NCI-H2196 (cell line): ENCODE results near the gene DRD4.

Experiments used
- DNase-seq: peaks from one replicate; lab custom pipeline; 2025; ENCODE audit not compliant: unreplicated experiment; lab: John Stamatoyannopoulos, UW

DRD4 gene

GRCh38 chr11:620935-621814 is 15.9 kb upstream of the DRD4 start:
- no peak for DNase-seq

- no peak for DNase-seq
These were observed 15.2 kb upstream of the DRD4 start for GRCh38 chr11:621838-622237.

GRCh38 chr11:623349-623869 is 13.7 kb upstream of the DRD4 start:
- DNase-seq: no peak

- no peak for DNase-seq
These were observed 12.9 kb upstream of the DRD4 start for GRCh38 chr11:623999-624704.

- DNase-seq: no peak
These were observed 12.1 kb upstream of the DRD4 start, which contains the start of gene CDHR5 for GRCh38 chr11:624705-625635. CDHR5 (minus strand) TSS chr11:624955; CDS start chr11:624902, 53 bp downstream.

- no peak for DNase-seq
These were observed 11.3 kb upstream of the DRD4 start for GRCh38 chr11:625636-626268.

GRCh38 chr11:626475-627307 is 10.4 kb upstream of the DRD4 start, which contains the start of gene SCT:
SCT (minus strand) TSS chr11:627181; CDS start chr11:627143, 38 bp downstream.
- DNase-seq: no peak

GRCh38 chr11:627308-627576 is 9.8 kb upstream of the DRD4 start:
- no peak for DNase-seq

GRCh38 chr11:628056-628455 is 9.0 kb upstream of the DRD4 start:
- no peak for DNase-seq

GRCh38 chr11:629237-629583 is 7.9 kb upstream of the DRD4 start:
- no peak for DNase-seq

GRCh38 chr11:630871-631270 is 6.2 kb upstream of the DRD4 start:
- DNase-seq: no peak

GRCh38 chr11:635945-636510 is 1.0 kb upstream of the DRD4 start:
- no peak for DNase-seq

GRCh38 chr11:637333-637592 is 194 bp downstream of the DRD4 start:
- no peak for DNase-seq

GRCh38 chr11:637593-638521 is 788 bp downstream of the DRD4 start:
- DNase-seq: no peak

GRCh38 chr11:638631-639331 is 1.7 kb downstream of the DRD4 start:
- no peak for DNase-seq

GRCh38 chr11:639332-639955 is 2.4 kb downstream of the DRD4 start:
- DNase-seq: no peak

GRCh38 chr11:640021-640706 is 3.1 kb downstream of the DRD4 start:
- DNase-seq: no peak
